ENCODE data around the gene MAGEE2.
A peak's percentile ranks its signal among the peaks of the same experiment; 100 is the strongest.
"Not testable (repeated sequence)": the region's sequence is repeated elsewhere in the genome, so short reads cannot be mapped to it uniquely, and the experiment has no call there.

The MAGEE2 gene

GRCh38 chrX:75784680-75785491 lies at the start of gene MAGEE2:
Gene MAGEE2, minus strand, starts transcription at chrX:75785254. Its CDS starts 203 bp downstream, at chrX:75785051.
- no peak for DNase-seq (ENCODE audit: low read depth in 2 of 2)
- TF ChIP-seq, protein P1, sequence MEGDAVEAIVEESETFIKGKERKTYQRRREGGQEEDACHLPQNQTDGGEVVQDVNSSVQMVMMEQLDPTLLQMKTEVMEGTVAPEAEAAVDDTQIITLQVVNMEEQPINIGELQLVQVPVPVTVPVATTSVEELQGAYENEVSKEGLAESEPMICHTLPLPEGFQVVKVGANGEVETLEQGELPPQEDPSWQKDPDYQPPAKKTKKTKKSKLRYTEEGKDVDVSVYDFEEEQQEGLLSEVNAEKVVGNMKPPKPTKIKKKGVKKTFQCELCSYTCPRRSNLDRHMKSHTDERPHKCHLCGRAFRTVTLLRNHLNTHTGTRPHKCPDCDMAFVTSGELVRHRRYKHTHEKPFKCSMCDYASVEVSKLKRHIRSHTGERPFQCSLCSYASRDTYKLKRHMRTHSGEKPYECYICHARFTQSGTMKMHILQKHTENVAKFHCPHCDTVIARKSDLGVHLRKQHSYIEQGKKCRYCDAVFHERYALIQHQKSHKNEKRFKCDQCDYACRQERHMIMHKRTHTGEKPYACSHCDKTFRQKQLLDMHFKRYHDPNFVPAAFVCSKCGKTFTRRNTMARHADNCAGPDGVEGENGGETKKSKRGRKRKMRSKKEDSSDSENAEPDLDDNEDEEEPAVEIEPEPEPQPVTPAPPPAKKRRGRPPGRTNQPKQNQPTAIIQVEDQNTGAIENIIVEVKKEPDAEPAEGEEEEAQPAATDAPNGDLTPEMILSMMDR (IDR thresholded peaks at IDR 0.05; ENCODE audit: low read depth, low read length): no peak
- H3K4me3 ChIP-seq (replicated peaks in 1 of 2; ENCODE audit: low read depth in 2 of 2, low read length in 2 of 2): no peak within 1 kb of the TSS

- no peak for DNase-seq (ENCODE audit: low read depth in 2 of 2)
- TF ChIP-seq, protein P1 (IDR thresholded peaks at IDR 0.05; ENCODE audit: low read depth, low read length): no peak
These were observed 1.2 kb upstream of the MAGEE2 start for GRCh38 chrX:75786290-75786689.

GRCh38 chrX:75781611-75782010 lies 3.4 kb downstream of the MAGEE2 start:
- no peak for DNase-seq (ENCODE audit: low read depth in 2 of 2)
- TF ChIP-seq, protein P1 (IDR thresholded peaks at IDR 0.05; ENCODE audit: low read depth, low read length): no peak
- H3K4me3 ChIP-seq (replicated peaks in 1 of 2; ENCODE audit: low read depth in 2 of 2, low read length in 2 of 2): no peak overlapping the region

More at GRCh38 chrX:75786290-75786689, 1.2 kb upstream of the MAGEE2 start:
- no peak overlapping the region for H3K4me3 ChIP-seq (replicated peaks in 1 of 2; ENCODE audit: low read depth in 2 of 2, low read length in 2 of 2)

DNA sequence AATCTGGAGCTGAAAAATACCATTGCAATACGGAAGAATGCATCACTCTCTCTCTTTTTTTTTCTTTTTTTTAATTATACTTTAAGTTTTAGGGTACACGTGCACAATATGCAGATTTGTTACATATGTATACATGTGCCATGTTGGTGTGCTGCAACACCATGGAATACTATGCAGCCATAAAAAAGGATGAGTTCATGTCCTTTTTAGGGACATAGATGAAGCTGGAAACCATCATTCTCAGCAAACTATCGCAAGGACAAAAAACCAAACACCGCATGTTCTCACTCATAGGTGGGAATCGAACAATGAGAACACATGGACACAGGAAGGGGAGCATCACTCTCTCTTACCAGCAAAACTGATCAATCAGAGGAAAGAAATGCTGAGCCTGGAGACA lies 17.0 kb downstream of the MAGEE2 start:
- not testable (repeated sequence) for DNase-seq (ENCODE audit: low read depth in 2 of 2); H3K4me3 ChIP-seq (replicated peaks in 1 of 2; ENCODE audit: low read depth in 2 of 2, low read length in 2 of 2)

DNA sequence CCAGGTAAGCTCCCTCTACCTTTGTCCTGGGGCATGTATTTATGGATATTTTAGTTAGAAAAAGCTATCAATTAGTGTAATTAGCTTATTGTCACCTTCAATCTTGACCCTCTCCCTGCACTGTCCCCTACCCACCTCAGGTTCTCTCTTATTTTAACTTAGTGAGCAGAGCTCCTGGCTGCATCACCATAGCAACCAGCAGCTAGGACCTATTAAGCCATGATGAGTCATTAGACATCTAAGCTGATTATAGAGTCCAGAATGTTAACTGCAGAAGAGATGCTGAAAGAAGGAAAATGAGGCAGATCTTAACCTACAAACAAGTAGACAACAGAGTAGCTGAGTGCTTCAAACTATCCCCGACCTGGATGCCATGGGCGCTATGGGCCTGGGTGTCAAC lies 36.6 kb downstream of the MAGEE2 start:
- no peak for DNase-seq (ENCODE audit: low read depth in 2 of 2)
- H3K4me3 ChIP-seq (replicated peaks in 1 of 2; ENCODE audit: low read depth in 2 of 2, low read length in 2 of 2): no peak overlapping the region
- TF ChIP-seq, protein P1 (IDR thresholded peaks at IDR 0.05; ENCODE audit: low read depth, low read length): no peak

DNA sequence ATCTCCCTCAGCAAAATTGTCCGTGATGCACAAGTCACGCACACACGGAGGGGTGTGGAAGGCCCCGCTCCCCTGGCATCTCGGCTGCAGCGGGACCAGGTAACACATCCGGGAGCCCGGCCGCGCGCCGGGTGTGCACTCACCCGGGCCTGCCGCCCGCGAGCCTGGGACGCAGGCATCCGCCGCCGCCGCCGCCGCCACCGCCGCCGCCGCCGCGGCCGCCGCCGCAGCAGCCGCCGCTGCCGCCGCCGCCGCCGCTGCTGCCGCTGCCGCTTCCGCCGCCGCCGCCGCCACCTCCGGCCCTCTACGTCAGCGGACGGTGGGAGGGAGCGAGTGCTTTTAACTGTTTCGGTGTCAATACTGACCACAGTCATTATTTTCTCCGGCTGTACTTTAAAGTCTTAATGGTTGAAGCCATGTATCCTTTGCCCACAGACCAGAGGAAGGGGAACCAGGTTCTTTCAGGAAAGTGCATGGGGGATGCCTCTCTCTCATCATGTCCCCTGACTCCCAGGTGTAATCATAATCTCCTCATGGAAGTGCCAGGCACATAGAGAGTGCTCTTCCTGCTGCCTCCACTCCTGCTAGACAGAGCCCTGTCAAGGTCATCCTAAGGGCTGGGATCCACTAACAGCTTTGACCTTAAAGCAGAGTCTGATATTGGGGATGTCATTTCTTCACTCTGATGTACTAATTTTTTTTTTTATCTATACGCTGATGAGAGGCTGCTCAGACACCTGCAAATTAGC lies 38.0 kb downstream of the MAGEE2 start:
- H3K4me3 ChIP-seq (replicated peaks in 1 of 2; ENCODE audit: low read depth in 2 of 2, low read length in 2 of 2): peak overlapping the region; percentile 48 to 54
- TF ChIP-seq, protein P1 (IDR thresholded peaks at IDR 0.05; ENCODE audit: low read depth, low read length): no peak
- DNase-seq (ENCODE audit: low read depth in 2 of 2): peak; percentile 10 to 25

Data from cardiac fibroblast (primary cell).